HG03342 (cell line): ENCODE measurements around the gene VSIR.

ENCODE experiments used
- ATAC-seq: cut with Tn5 transposase; IDR thresholded peaks from one replicate; pipeline ENCODE4 v1.9.1; 2021; ENCODE audit warnings: mild to moderate bottlenecking, moderate library complexity; ENCODE audit not compliant: unreplicated experiment

Gene VSIR

DNA sequence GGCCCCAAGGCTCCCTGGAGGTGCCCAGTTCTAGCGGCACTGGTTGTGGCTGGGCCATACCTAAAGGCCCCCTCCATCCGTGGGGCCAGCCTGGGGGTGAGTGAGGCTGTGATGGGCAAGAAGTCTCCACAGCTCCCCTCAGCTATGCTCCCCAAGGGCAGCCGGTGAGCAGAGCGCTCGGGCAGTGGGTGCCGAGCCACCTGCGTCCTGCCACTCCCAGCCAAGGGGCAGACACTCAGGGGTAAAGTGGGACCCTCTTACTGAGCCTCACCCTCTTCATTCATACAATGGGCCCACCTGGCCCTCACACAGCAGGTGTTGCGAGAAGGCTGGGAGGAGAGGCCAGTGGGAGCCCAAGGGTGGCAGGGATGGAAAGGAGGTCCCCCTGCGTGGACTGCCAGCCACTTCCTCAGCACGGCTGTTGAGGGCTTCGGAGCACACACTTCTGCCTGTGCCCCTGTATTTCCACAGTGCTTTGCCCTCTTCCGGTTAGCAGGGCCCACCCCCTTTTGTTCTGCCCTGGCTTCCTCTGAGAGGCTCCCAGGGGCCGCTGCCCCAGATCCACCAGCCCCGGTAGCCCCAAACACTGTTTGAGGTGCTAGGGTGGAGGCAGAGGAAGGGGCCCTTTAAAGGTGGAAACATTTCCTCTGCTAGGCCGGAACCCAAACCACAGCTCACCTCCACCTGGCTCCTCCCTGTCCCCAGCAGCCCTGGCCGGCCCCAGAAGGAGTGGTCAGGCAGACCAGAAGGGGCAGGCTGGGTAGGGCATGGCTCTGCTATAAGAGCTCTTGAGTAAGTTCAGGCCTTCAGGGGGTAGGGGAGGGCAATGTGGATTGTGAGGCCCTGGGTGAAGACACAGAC lies 37.4 kb downstream of the VSIR start:
- ATAC-seq = no peak

- no peak for ATAC-seq
Measured at GRCh38 chr10:71734797-71735196, 38.5 kb downstream of the VSIR start.

GRCh38 chr10:71731791-71732190 lies 41.5 kb downstream of the VSIR start:
- ATAC-seq = no peak

- ATAC-seq = no peak
Measured at GRCh38 chr10:71729161-71729636, 44.1 kb downstream of the VSIR start.

DNA sequence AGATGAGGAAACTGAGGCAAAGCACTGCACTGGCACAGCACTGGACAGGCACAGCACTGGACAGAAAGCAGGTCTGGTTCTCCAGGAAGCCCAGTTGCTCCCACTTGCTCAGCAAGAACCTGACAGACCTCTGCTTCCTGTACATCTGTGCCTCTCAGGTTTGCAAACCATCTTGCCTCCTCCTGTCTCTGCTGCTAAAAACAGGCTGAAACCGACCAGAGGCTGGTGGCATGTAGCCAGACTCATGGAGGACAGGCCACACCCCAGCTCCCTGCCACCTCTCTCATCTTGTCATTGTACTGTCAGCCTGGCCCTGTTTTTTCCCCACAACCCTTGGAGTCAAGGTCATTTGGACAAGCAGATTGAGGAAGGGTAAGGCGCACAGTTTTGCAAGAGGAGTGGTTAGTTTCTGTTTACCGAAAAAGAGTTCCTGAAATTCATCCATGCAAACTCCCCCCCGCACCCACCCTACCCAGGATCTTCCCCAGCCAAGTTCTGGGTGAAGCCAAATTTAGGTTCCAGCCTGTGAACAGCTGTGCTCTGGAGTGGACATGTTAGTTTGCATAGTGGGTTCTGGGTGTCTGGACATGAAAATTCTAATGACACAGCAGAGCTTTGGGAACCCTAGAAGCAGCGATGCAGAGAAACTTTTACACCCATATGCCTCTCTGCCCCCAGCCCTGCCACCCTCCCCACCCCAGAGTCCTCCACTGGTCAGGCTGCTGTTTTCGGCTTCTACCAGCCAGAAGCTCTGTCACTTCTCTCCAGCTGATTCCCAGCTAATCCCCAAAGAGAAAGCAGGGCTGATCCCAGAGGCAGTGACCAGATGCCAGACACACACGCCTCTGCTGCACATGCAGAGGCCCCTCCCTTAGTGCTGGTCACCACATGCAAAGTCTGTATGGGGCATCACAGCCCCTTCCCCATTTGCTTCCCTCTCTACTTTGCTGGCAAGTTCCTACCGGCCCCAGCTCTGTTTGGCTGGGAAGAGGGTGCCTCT lies 45.3 kb downstream of the VSIR start:
- ATAC-seq = peak; percentile 68

- peak; percentile 52 for ATAC-seq
Measured at GRCh38 chr10:71727105-71727737, 46.1 kb downstream of the VSIR start.

- no peak for ATAC-seq
Measured at GRCh38 chr10:71726580-71727104, 46.7 kb downstream of the VSIR start.

DNA sequence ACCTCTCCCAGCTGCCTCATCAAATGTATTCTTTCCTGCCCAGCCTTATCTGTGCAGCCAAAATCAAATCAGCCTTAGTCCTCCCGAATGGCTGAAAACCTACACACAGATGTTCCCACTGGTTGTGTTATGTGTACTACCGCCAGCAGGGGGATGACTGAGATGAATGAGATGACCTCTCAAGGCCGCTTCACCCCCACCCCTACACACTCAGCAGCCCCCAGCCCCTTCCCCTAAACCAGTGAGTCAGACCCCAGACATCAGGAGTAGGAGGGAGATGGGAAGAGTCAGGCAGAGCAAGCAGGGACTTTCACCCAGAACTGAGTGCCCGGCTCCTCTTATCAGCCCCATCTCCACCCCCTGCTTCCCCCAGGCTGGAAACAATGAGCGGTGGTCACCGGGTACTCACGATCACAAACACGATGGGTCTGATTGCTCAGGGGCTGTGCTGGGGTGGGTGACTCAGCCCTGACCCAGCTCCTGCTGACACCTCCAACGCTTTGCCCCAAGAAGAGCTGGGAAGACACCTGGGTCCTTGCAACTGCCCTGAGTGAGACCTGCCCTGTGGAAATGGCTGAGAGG lies 47.2 kb downstream of the VSIR start:
- ATAC-seq = no peak

- no peak for ATAC-seq
Measured at GRCh38 chr10:71725249-71725648, 48.1 kb downstream of the VSIR start.

DNA sequence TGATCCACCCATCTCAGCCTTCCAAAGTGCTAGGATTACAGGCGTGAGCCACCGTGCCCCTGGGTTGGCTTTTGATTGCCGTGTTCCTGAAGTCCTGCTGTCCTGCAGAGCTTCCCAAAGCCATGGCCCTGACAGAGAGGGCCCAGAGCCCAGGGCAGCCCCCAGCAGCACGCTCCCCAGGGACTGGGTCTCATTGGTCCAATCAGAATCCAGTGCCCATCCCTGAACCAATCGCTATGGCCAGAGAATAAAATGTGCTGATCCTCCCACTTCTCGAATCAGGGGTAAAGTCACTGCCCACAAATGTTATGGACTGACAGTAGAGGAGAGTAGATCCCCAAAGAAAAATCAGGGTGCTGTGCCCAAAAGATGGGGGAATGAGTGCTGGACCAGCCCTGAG lies 48.8 kb downstream of the VSIR start:
- ATAC-seq = no peak

GRCh38 chr10:71723311-71723710 lies 50.0 kb downstream of the VSIR start:
- no peak for ATAC-seq

DNA sequence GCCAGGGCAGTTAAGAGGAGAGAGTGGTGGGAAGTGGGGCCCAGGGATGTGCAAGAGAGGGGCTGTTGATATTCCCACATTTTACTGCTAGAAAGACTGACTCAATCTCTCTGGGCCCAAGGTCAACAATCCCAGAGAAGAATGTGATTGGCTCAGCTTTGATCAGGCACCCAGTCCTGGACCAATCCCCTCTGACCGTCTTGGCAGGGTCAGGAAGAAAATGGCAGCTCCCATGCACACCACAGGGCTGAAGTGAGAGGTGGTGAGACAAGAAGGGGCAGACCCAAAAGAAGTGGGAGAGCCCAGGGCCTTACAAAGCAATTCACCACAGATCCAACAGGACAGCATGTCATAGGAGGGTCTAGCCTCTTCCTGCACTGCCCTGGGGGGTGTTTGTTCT lies 50.5 kb downstream of the VSIR start:
- ATAC-seq = no peak

DNA sequence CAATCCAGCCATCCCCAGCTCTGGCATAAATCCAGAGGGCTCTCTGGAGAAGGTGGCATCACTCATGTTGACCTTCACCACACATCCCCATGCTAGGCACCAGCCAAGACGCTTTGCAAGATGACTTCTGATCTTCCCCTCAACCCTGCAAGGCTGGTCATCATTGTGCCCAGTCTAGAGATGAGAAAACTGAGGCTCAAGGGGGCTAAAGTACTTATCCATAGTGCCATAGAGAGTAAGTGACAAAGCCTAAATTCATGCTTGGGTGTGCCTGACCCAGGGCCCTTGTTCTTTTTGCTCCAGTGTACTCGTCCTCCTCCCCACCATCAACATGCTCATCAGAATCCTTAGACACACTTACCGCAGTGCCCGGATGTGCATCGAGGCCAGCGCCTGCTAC lies 52.0 kb downstream of the VSIR start:
- ATAC-seq = no peak

DNA sequence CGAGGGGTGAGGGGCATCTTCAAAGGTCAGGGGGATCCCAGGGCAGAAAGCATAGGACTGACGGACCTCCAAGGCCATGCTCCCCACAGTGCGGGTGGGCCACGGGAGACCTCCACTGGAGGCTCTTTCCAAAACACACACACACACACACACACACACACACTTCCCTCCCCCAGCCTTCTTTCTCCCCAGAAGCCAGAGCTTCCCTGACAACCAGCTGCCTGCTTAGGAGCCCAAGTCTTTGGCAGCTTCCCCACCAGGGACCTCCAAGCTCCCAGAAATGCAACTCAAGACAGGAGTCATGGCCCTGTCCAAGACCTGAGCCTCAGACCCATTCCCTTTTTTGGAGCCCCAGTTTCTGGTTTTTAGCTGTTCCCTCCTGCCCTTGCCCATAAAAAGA lies 53.0 kb downstream of the VSIR start:
- ATAC-seq = no peak

DNA sequence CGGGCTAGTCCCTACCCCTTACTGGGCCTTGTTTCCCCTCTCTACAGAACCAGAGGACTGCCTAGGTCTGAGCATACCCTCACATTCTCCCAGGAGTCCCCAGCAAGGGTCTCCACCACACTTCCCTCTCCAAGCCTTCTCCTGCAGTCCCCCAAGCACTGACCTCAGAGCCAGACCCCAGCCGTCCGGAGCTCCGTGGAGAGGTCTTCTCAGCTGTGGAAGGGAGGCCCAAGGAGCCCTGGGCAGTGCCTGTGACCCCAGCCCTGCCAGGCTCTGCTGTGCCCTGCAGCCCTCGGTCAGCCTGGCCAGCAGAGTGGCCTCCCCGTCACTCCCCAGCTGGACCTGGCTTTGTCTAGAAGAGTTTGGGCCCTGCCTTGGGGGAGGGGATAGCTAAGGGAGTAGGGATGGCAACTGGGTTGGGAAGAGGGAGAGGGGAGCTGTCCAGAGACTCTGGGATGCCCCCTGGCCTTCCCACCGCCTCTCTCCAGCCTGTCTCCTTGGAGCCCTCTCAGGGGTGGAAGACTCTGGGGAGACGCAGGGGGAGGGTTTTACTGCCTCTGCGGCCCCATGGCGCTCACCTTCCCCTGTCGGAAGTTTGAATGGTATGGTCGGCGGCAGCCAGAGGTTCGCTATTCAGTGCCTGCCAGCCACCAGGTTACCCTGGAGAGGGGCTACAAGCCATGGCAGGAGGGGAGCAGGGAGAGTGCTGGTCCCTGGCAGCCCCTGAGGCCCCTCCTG lies 53.7 kb downstream of the VSIR start, which contains the start of gene C10orf105:
Gene C10orf105 (minus strand): TSS at position 315 of the 738 bp plus-strand sequence. CDS start 3,441 bp downstream, outside the sequence.
- ATAC-seq = no peak

DNA sequence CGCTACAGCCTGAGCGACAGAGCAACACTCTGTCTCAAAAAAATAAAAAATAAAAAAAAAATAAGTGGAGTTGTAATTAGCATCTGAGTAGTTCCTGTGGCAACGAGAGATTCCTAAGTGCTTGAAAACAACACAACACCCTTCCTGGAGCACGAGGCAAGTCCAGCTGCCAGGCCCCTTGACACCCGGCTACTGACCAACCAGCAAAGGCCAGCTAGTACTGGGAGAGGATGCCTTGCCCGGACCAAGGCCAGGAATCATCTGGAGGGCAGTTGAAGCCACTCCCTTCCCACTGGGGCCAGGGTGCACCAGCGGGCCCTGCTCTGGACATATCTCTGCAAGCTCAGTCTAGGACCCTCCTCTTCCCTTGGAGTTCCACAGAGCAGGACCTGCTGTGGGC lies 54.3 kb downstream of the VSIR start:
- ATAC-seq = no peak

GRCh38 chr10:71718165-71718698 lies 55.1 kb downstream of the VSIR start:
- ATAC-seq = no peak

DNA sequence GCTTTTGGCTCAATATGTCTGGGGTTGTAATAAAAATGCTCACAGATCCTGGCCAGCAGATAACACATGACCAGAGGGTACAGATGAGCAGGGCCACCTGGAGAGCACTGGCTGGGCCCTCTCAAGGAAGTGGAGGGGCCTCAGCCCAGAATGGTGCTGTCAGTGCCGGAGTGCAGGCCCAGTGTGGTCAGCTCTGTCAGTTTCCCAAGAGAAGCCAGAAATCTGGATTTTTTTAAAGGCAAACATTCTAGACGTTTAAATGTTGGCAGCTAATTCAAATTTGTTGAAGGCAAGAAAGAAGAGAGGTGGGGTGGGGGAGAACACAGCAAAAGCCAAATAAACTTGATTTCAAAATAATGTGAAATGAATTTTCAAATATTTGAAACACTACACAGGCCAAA lies 55.8 kb downstream of the VSIR start:
- ATAC-seq = no peak

GRCh38 chr10:71717056-71717455 lies 56.3 kb downstream of the VSIR start:
- no peak for ATAC-seq
